ENCODE data around the gene PRICKLE4. TPM values are rescaled to one million over a fixed set of nuclear protein-coding genes. Genes with fewer than 3 reads are reported as not detected.

The PRICKLE4 gene
- polyA plus RNA-seq, 12 donors: 1.2 to 6.9 (median 2.5) TPM; not detected in 2

DNA sequence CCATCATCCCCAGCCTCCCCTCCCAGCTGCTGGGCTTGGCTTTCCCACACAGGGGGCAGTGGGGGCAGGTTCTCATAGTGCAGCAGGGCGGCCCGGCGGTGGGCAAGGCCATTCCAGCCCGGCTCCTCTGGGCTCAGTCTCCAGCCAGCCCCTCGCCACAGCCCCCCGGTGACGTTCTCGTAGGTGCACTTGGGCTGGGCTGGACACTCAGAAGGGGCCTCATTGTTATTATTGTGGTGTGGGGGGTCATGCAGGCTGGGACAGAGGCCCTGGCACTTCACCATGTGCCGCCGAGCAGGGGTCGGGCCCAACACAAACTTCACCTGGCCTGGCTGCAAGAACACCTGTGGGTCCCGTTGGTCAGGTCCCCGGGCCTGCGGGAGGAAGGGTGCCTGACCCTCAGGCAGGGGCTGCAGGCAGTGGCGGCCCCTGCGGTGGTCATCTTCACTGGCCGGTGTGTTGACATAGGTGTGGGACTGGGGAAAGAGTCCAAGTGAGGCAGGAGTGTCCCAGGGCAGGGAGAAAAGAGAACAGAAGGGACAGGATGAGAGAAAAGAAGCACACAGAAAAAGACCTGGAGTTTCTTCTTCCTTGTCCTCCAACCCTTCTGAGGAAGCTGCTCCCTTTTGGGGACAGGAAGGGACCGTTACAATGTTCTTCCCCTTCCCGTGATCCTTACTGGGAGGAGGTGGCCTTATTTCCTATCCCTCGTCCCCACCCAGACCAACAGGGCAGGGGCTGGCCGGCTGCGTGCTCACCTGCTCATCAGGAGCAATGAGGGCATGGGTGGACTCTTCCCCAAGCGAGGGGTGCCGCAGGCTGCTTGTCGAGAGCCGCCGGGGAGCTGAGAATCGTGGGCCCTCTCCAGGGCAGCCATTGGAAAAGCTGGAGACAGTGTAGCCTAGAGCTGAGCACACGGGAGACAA, 9.3 kb upstream of the PRICKLE4 start:
- DNase-seq: no peak

DNA sequence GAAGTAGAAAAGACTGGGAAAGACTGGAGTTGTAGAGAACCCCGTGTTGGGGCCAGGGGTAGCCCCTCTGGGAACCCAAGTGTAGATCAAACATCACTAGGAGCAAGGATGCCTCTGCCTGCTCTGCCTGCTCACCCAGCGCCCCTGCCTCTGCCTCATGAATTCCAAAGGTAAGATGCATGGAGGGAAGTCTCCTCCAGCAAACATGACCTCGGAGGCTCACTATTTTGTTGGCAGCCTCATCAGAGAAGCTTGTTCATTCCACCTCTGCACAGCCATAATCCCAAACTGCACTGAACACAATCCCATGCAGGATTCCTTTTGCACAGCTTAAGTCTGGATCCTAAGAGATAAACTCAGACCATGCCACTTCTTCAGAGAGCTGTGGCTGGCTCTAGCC, 5.7 kb upstream of the PRICKLE4 start:
- no peak for DNase-seq

- no peak for DNase-seq
These were observed 5.2 kb upstream of the PRICKLE4 start for GRCh38 chr6:41775293-41775882.

DNA sequence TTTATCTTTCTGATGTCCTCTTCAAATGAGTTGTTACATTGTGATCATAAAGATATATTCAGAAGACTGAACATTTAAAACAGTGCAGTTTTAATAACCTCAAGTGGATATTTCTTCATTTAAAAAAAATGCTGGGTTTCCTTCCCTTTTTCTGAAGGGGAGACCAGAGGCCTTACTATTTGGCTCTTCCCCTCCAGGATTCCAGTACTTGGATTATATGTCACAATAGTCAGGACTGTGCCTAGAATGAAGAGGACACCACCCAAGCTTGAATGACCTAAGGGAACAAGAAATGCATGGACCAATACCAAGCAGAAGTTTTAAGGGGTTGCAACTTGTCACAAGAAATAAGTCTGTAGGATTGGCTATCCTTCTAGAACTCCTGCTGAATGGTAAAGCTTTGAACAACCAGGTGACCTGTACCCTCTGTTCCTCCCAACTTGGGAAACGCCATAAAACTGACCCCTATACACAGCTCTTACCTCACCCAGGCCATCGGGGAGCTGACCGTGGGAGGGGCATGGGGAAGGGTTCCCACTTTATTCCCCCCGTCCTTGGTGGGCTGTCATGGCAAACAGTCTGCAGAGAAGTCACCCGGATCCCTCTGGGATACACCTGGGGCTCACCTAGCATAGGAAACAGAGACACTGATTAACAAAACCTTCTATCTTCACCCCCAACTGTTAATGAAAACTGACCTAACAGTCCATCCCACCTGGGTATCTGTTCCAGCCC, 2.9 kb upstream of the PRICKLE4 start:
- DNase-seq: no peak

- no peak for DNase-seq
These were observed 1.7 kb upstream of the PRICKLE4 start for GRCh38 chr6:41778895-41779294.

GRCh38 chr6:41779336-41779735, 1.2 kb upstream of the PRICKLE4 start:
- no peak for DNase-seq

GRCh38 chr6:41779788-41780550, 613 bp upstream of the PRICKLE4 start, which contains the start of gene FRS3:
Gene FRS3, minus strand, starts transcription at chr6:41779900. Its CDS starts 2,913 bp downstream, at chr6:41776987.
- DNase-seq: peak; percentile 98

DNA sequence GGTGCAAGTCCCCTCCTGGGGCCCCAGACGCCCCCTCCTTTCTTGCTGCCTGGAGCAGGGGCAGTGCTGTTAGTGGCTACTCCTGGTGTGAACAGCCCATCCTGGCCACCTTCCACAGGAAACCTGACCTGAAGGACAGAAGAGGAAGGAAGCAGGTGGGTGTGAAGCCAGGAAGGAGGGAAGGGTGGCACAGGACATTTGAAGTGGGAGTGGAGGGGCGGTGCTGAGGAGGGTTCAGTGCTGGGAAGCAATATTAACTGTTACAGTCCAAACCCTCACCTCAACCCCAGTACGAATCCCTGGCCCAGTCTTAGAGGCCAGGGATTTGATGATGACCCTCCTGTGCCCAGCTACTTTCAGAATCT, 766 bp downstream of the PRICKLE4 start:
- no peak for DNase-seq

- DNase-seq: no peak
These were observed 2.7 kb downstream of the PRICKLE4 start for GRCh38 chr6:41783106-41783780.

- DNase-seq: no peak
These were observed 4.1 kb downstream of the PRICKLE4 start for GRCh38 chr6:41784581-41785171.

DNA sequence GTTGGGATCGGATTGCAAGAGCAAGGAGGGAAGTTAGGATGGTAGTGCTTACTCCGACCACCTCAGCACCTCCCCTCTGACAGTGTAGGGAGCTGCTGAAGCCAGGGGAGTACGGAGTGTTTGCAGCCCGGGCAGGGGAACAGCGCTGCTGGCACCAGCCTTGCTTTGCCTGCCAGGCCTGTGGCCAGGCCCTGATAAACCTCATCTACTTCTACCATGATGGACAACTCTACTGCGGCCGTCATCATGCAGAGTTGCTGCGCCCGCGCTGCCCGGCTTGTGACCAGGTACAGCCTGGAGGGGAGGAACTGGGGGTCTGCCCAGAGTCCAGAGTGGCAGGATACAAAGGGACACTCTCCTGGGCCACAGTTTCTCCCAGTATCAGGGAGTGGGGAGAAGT, 4.7 kb downstream of the PRICKLE4 start:
- DNase-seq: no peak

GRCh38 chr6:41785689-41786450, 5.3 kb downstream of the PRICKLE4 start:
- DNase-seq: peak; percentile 23

GRCh38 chr6:41786451-41787218, 6.1 kb downstream of the PRICKLE4 start:
- DNase-seq: peak; percentile 77

GRCh38 chr6:41787219-41787917, 6.8 kb downstream of the PRICKLE4 start, which contains the start of gene TOMM6:
Gene TOMM6, plus strand, starts transcription at chr6:41787694. Its CDS starts 4 bp downstream, at chr6:41787698.
- DNase-seq: peak; percentile 98

DNA sequence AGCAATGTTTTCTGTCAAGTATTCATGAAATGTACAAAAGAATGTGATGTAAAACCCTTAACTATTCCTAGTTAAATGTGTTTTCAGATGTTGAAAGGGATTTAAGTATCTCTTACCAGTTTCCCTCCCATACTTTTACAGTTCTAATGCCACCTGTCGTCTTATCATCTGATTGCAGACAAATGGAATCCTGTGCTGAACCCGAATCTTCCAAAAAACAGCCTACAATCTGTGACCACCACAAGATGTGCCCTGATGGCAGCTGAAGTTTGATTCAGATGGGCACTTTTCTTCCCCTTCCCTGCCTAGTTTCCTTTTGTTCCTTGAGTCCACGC, 8.8 kb downstream of the PRICKLE4 start:
- no peak for DNase-seq

GRCh38 chr6:41790045-41790444, 9.5 kb downstream of the PRICKLE4 start:
- DNase-seq: no peak

- no peak for DNase-seq
These were observed 10.7 kb downstream of the PRICKLE4 start for GRCh38 chr6:41791305-41791704.

- no peak for DNase-seq
These were observed 11.4 kb downstream of the PRICKLE4 start for GRCh38 chr6:41791984-41792383.
